Stimulated activated CD8-positive, alpha-beta memory T cell treated with anti-CD3 and anti-CD28 coated beads, Interleukin-15, amount 100 ng/mL, for 48 hours (primary cell): ENCODE measurements around the gene PRKN.

Source experiments
- DNase-seq, 2 donors: peaks; one replicate each; pipeline ENCODE4 v3.0.0-alpha.2; 2020; ENCODE audit warnings: low read depth in 2 of 2

PRKN gene

GRCh38 chr6:162181741-162182401 lies 545.7 kb downstream of the PRKN start:
- DNase-seq = no peak

DNA sequence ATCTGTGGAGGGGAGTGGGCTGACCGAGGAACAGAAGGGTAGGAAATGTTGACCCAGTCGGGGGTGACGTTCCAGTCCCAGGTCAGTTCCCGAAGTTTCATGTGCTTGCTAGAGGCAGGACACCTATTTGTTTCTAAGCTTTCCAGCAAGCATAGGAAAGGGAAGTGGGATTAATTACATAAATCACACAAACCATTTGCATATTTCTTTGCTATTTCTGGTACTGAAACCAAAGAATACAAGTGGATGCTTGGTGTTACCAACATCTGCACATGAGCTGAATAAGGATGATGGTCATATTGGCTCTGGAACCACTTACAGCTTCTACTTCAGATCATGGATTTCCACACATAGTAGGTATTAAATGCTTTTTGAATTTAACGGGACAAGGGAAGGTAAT lies 546.5 kb downstream of the PRKN start:
- no peak for DNase-seq

GRCh38 chr6:162179196-162179951 lies 548.2 kb downstream of the PRKN start:
- no peak for DNase-seq

DNA sequence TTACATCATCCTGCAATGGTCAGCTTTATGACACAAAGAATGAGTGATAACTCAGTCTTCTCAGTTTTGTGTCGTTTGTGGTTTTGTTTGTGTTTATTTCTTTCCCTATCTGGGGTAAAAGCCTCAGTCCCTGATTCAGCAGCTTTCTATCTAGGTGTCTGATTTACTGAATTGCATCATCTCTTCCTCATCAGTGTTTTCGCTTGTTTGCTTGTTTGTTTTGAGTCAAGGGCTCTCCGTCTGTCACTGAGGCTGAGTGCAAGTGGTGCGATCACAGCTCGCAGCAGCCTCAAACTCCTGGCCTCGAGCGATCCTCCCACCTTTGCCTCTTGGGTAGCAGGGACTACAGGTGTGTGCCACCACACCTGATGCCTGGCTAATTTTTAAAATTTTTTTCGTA lies 548.9 kb downstream of the PRKN start:
- no peak for DNase-seq

DNA sequence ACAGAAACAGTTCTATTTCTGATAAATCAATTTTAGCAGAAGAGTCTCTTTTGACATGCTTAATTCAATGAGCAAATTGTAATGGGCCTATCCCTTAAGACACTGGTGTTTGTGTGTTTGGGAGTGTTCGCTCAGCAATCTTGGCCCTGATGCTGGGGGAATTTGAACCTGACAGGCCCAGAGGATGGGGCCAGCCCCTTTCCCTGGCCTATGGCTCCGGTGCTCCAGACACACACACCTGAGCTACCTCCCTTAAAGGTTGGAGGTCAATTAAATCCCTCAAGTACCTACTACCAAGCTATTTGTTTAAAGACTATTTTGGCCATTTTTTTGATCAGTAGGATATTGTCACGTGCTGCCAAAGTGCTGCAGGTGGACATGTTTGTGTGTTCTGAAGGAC lies 549.3 kb downstream of the PRKN start:
- DNase-seq = no peak

- DNase-seq = no peak
Observed at GRCh38 chr6:162177746-162178145, 549.8 kb downstream of the PRKN start.

GRCh38 chr6:162173466-162173865 lies 554.1 kb downstream of the PRKN start:
- no peak for DNase-seq

DNA sequence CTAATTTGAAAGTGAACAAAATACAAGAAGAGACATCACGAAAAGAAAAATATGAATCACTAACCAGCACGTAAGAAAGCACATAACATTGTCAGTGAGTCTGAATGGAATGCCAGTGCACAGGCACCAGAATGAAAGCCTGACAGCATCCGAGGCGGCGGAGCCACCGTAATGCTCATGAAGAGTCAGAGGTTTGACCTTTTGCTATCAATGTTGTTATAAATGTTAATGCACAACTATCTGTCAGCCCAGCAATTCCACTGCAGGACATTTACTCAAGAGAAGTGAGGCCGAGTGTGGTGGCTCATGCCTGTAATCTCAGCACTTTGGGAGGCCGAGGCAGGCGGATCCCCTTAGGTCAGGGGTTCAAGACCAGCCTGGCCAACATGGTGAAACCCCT lies 562.1 kb downstream of the PRKN start:
- no peak for DNase-seq

- no peak for DNase-seq
Observed at GRCh38 chr6:162157167-162157870, 570.2 kb downstream of the PRKN start.

GRCh38 chr6:162156146-162156545 lies 571.4 kb downstream of the PRKN start:
- no peak for DNase-seq

GRCh38 chr6:162154930-162155329 lies 572.6 kb downstream of the PRKN start:
- DNase-seq = no peak

DNA sequence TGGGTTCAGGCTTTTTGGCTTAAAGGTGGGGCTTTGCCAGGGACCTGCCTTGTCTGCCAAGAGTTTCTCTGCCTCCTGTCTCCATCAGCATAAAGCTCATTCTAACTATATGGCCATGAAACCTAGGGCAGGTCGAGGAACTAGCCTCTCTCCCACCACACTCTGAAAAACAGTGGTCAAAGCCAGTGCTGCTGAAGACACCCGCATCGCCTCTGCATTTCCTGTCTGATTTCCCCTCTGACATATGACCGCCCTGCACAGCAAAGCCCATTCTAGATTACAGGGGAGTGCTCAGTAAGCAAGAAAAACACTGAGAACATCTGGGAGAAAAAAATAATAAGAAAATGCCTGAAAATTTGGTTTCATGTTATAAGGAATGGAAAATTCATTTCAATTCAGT lies 573.6 kb downstream of the PRKN start:
- DNase-seq = no peak

DNA sequence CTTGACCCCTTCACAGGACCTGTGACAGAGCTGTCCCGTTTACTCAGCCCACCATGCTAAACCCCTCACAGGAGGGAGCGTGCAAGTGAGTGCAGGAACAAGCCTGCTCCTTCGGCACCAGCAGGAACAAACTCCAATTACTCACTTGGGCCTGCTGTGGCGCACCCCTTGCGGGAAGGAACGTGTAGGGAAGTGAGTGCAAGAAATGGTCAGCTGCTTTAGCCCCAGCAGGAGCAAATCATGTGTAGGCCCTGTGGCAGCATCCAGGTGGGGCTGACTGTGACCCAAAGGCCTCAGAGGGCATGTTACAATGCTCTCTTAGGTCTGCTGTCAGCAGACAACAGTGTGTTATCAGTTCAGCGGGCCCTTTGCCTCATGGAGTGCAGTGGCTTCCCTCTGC lies 574.4 kb downstream of the PRKN start:
- no peak for DNase-seq

DNA sequence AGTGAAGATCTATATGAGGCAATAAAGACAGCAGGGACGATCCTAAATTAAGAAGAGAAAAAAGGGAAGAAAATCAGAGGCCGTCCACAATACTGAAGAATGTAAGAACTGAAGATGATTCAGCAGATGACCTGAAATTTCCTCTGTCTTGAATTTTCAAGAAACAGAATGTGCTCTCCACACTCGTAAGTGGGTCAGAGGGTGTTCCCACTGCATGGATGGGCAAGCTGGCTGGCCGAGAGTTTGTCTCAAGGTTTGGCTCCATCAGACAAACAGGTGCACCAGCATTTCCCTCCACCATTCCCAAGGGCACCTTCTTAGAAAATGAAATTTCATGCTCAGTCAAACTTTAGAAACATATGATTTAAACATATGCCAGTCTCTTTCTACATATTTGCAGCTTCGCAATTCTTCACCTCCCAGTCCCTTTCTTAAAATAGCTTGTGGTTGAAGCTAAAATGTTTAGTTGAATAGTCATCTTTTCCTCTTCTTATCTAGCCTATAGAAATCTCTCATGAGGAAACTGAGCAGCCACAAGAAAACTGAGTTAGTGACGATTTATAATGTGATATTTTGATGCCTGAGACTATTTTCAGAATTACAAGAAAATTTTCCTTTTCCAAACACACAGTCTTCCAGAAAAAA lies 576.4 kb downstream of the PRKN start:
- DNase-seq = no peak

DNA sequence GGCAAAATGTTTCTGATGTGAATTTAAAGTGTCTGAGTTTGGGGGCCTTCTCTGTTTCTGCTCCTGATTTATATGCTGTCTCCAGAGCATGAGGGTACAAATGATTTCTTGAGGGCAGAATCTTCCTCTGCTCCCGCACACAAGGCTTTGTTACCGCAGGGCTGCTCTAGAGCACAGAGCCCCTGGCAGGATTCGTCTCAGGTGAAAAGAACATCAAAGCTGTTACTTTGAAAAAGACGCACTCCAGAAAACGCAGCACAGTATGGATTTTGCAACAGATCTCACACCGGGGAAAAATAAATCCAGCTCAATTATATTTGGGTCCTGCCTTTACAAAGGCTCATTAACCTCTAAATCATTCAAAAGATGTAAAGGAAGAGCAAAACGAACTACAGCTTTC lies 577.3 kb downstream of the PRKN start:
- no peak for DNase-seq

DNA sequence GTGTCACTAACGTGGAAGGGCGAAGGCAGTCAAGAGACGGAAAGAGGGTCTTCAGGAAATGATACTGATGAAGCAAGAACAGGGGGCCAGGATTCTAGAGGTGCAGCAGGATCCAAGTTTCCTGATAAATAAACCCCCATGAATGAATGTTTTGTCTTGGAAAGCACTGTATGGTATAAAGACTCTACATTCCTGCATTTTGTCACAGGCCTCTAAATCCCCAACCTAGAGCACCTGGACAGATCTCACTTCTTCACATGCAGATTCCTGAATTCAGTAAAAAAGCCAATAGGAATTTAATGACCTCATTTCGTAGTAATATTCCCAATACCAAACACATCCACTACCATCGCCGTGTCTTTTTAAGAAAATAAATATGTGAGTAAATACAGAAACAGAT lies 577.8 kb downstream of the PRKN start:
- DNase-seq = no peak

- DNase-seq = no peak
Observed at GRCh38 chr6:162147805-162148204, 579.8 kb downstream of the PRKN start.

DNA sequence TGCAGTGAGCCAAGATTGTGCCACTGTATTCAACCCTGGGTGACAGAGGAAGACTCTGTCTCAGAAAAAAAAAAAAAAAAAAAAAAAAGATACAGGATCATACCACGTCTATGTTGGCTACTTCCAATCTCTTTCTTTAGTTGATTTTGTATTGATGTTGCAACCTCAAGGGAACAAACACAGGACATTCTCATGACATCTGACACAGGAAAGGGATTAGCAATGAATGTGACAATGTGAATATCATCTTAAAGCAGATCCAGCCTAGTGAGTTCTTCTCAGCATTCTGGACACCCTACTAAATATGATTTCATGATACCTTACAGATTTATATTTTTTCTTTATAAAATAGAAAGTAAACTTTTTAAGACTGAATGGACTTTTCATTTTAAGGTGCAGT lies 580.3 kb downstream of the PRKN start:
- no peak for DNase-seq

DNA sequence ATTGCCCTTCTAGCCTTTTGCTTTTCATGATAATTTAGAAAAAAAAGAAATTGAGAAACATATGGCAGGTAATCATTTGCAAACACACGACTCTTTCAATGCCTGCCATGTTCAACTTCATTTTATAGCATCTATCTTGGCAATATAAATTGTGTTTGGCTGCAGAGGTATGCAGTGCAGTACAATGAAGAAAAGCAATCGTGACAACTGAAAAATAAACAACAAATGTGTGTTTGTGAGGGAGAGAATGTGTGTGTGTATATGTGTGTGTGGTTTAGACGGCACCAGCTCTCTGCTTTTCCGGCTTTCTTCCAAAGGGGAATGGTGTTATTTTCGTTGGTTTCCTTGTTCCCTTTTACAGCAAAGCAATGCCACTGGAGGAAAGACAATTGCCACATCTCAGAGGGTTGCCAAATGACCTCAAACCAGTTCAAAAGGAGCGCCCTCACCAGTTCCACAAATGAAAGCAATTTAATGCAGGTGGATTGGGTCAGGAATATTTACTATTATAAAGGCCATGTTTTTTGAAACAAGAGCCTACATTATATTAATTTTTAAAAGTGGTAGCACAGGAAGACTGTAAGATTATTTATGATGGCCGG lies 587.2 kb downstream of the PRKN start:
- DNase-seq = no peak

- DNase-seq = no peak
Observed at GRCh38 chr6:162125659-162126058, 601.9 kb downstream of the PRKN start.

DNA sequence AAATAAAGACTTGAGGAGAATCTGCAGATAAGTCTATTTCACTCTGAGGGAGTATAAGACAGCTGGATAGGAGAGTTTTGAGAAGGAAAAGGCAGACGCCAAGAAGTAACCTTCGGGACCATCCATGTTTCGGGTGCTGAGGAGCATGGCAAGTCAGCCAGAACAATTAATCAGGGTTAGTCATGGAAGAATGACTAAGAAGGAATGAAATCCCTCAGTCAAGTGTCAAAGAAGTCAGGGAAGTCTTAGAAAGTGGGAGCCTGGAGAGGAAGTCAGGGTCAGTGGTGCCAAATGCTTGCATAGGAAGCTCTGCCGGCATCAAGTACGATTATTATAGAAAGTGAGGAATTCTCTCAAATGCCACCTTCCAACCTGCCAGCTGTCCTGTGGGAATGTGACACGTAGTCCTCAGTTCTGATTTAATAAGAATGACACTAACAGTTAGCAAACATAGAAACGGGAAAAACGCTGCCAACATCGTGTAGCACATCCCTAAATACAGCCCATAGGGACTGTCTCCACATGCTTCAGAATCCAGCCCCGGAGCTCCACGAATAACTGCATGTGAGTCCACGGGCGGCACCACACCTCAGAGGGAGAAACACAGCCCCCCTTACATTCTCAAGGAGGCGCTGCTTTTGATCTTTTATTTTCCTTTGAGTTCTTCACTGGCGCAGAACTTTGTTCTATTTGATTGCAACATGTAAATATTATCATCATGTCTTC lies 602.7 kb downstream of the PRKN start:
- no peak for DNase-seq
